Activated T-helper 9 cell treated with anti-CD3 and anti-CD28 coated beads, Interleukin-2, amount 50 U/mL, for 16 hours (primary cell): Measurements from ENCODE around the gene SETD5.

Experiments used
- DNase-seq: peaks from one replicate; pipeline ENCODE4 v3.0.0-alpha.2; 2020; ENCODE audit warnings: low read depth

Gene SETD5

GRCh38 chr3:9512456-9513045 is 115.1 kb downstream of the SETD5 start:
- DNase-seq = no peak

GRCh38 chr3:9514306-9514705 is 116.9 kb downstream of the SETD5 start:
- no peak for DNase-seq

GRCh38 chr3:9514956-9515355 is 117.5 kb downstream of the SETD5 start:
- DNase-seq = no peak

- no peak for DNase-seq
These were observed 127.7 kb downstream of the SETD5 start for GRCh38 chr3:9525078-9525477.
